Activated CD4-positive, alpha-beta T cell treated with anti-CD3 and anti-CD28 coated beads, Interleukin-2, Interleukin-4, amounts not matched to agents 100 ng/mL and 50 ng/mL, durations not matched to agents 16 hours and 8 hours (primary cell): ENCODE data around the gene AP2A2.

Experiments used
- DNase-seq: peaks from one replicate; pipeline ENCODE4 v3.0.0-alpha.2; 2020; ENCODE audit warnings: low spot score

The AP2A2 gene

DNA sequence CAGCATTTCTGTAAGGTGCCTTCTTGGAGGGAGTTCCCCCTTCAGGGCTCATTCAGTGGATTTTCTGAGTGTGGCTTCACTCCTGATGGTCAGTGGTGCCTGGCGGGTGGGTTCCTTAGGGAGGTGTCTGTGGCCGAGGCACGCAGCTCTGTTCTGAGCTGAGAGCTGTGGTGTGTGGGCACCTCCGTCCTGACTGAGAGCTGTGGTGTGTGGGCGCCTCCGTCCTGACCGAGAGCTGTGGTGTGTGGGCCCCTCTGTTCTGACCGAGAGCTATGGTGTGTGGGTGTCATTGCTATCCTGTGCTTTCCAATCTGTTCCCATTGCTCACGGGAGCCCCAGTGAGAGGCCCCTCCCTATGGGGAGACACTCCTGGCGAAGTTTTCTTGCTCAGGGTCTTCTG lies 71.0 kb downstream of the AP2A2 start:
- DNase-seq = no peak

DNA sequence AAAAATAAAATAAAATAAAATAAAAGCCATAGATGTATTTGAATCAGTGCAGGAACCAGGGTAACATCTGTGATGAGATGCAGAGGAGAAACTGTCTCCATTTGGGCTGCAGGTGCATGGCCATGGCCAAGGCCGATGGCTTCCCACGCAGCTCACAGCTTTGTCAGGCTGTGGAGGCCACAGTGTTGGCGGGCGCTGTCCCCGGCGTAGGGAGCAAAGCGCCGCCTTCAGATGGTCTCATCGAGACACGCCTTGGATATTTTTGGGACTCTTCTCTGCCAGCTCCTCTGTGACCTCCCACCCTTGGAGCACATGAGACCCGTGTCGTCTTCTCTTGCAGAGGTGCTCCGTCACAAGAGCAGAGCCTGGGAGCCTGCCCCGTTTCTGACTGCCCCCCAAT lies 72.2 kb downstream of the AP2A2 start:
- DNase-seq = no peak

- no peak for DNase-seq
These were observed 73.3 kb downstream of the AP2A2 start for GRCh38 chr11:999009-999408.

DNA sequence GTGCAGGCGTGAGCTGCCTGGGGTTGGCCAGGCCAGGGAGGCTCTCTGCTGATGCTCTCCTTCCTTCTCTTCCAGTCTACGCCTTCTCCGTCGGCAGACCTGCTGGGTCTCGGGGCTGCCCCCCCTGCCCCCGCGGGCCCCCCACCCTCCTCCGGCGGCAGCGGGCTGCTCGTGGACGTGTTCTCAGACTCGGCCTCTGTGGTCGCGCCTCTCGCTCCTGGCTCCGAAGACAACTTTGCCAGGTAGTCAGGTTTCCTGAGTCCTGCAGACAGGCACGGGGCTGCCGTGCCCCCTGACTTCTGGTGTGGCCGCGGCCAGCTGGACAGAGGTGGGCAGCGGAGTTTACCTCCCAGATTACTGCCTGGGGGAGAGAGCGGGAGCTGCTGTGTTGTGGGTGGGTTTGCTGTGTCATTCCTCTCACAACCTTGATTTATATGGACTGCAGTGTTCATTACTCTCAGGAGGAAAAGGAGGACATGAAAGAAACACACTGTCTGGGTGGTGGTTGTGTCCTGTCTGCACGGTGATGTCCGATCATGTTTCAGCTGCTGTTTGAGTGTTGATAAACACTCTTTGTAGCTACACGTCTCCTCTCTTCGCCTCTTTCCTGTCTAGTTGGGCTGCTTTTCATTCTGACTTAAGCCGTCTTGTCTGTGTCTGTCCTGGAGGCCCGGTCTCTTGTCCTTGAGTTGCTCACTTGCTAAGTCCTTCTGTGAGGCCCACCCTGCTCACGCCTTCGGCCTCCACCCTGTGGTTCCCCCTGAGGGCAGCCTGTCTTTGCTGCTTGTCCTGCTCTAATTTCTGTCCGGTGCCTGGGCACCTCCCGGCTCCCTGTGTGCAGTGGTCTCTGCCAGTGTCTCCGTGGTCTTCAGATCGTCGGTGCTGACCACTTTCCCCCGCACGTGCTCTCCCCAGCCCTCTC lies 74.9 kb downstream of the AP2A2 start:
- no peak for DNase-seq

- DNase-seq = no peak
These were observed 76.1 kb downstream of the AP2A2 start for GRCh38 chr11:1001617-1002405.

- DNase-seq = no peak
These were observed 76.8 kb downstream of the AP2A2 start for GRCh38 chr11:1002406-1002984.

DNA sequence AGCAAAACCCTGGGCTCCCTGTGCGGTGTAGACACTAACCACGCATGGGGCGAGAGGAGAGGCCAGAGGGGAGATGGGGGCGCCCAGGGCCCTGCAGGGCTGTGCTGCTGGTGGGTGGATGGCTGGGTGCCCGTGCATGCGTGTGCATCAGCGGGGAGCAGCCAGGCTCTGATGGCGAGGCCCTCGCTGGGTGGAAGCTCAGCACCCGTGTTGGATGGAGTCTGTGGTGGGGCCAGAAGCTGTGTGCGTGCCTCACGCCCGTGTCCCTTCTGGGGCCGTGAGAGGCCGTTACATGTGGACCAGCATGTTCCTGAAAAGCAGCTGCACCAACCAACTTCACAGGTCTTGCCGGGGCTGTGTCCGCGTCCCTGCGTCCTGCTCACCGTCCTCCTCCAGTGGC lies 77.5 kb downstream of the AP2A2 start:
- no peak for DNase-seq

GRCh38 chr11:1005928-1006327 lies 80.3 kb downstream of the AP2A2 start:
- DNase-seq = no peak

- DNase-seq = no peak
These were observed 81.1 kb downstream of the AP2A2 start for GRCh38 chr11:1006762-1007161.

DNA sequence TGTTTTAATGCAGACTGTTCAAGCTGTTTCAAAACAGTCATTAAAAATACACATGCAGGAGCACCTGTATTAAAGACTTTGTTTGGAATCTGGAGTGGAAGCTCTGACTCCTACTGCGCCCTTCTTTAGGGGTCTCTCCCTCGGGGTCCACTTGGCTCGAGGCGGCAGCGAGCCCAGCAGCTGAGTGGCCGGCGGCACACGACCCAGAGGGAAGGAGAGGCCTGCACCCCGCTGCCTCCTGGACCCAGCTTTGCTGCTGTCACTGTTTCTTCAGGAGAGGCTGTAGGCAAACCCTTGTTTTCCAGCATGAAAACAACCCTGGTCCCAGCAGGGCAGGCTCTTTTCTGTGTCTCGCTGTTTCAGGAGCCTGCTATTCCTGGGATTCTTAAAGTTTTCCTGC lies 81.6 kb downstream of the AP2A2 start:
- DNase-seq = no peak

DNA sequence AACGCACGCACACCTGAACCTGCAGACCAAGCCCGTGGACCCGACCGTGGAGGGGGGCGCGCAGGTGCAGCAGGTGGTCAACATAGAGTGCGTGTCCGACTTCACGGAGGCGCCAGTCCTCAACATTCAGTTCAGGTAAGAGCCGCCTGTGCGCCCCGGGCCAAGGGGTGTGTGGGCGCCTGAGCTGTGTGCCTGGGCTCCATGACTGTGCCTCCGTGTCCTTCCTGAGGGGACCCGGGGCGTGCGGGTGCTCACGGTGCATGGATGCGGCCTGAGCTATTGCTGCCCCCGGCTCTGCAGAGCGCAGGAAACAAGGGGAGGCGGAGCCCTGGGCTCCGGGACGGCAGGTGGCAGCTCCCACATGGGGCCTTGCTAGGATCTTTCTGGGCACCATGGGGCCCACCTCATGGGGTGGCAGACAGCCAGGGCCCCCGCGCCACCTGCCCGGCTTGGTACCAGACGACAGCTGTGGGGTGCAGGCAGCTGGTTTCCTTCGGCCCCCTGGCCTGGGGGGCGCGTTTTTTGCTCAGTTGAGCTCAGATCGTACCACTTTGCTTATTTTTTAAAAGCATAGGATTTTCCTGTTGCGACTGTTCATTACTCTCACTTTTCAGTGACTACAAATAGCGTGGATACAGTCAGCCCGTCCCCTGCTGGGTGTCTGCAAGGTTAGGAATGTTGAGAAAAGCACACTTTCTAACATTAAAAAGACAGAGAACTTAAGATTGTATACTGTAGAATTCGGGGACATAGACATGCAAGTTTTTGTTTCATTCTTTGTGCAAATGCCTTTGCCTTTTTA lies 82.5 kb downstream of the AP2A2 start:
- DNase-seq = no peak

GRCh38 chr11:1008803-1009145 lies 83.1 kb downstream of the AP2A2 start:
- DNase-seq = no peak

DNA sequence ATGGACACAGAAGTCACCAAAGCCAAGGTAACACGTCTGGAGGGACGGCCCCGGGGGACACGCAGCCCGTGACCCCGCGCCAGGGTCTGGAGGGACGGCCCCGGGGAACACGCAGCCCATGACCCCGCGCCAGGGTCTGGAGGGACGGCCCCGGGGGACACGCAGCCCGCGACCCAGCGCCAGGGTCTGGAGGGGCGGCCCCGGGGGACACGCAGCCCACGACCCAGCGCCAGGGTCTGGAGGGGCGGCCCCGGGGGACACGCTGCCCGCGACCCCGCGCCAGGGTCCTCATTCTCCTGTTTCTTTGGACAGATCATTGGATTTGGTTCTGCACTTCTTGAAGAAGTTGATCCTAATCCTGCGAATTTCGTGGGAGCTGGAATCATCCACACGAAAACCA lies 83.7 kb downstream of the AP2A2 start:
- no peak for DNase-seq

DNA sequence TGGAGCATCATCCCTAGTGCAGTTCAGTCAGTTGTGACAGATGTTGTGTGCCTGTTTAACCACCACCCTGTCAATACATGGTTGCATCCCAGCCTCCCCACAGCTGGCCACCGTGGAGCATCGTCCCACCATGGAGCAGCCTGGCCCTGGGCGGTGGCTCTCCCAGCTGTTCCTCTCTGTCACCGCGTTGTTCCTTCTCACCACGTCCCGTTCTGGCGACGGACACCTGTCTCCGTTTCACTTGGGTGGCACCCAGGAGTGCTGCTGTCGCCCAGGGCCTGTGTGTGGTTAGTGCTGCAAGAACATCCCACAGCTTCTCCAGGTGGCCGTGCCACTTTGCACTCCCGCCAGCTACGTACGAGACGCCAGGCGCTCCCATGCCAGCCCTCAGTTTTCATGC lies 84.3 kb downstream of the AP2A2 start:
- DNase-seq = no peak

GRCh38 chr11:1010551-1011319 lies 85.1 kb downstream of the AP2A2 start:
- no peak for DNase-seq

GRCh38 chr11:1011320-1011698 lies 85.6 kb downstream of the AP2A2 start:
- DNase-seq = no peak

- no peak for DNase-seq
These were observed 86.6 kb downstream of the AP2A2 start for GRCh38 chr11:1012291-1012690.

GRCh38 chr11:1012740-1013630 lies 87.3 kb downstream of the AP2A2 start:
- no peak for DNase-seq

DNA sequence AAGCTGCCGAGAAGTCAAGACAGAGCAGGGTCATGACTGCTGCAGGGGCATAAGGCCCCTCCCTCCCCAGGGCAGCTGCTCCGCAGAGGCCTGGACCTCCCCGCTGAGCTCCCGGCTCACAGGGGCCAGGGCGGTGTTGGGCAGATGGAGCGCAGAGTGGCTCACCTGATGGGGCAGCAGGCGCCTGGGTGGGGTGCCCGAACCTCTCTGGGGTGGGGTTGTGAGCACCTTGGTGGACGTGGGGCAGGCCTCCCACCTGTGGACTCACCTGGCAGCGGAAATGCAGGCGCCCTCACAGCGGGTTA lies 87.9 kb downstream of the AP2A2 start:
- DNase-seq = no peak

DNA sequence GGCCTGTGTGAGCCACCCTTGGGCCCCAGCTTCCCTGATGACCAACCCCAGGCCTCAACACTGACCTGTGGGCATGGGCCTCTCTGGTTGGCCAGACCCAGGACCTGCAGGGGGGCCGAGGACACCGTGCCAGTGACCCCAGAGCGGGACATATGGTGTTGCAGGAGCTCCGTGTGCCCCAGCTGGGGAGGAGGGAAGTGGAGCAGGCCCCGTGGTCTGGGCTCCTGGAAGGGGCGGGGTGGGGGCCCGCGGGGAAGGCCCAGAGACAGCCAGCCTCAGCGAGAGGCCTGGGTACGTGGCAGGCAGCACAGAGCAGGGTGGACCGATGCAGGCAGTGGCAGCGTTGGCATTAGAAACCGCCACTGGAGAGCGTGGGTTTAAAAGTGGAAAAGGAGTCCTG lies 88.6 kb downstream of the AP2A2 start:
- no peak for DNase-seq

GRCh38 chr11:1015064-1015463 lies 89.4 kb downstream of the AP2A2 start:
- no peak for DNase-seq
